ENCODE results near the gene CCSER2.

Gene CCSER2

DNA sequence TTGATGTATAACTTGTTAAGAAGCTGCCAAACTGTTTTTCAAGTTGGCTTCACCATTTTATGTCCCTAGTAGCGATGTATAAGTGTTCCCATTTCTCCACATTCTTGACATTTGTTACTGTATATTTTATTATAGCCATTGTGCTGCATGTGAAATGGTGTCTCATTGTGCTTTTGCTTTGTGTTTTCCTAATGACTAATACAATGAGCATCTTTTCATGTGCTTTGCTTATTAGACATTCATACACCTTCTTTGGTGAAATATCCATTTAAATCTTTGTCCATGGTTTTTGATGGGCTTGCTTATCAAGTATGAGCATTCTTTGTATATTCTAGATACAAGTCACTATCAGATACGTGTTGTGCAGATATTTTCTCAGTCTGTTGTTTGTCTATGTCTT is 203.0 kb downstream of the CCSER2 start:
- peaks cover 10% of the 10 kb centered on the region for H3K4me1 ChIP-seq (ENCODE audit: control insufficient read depth, insufficient read depth, low read length, unreplicated experiment)

DNA sequence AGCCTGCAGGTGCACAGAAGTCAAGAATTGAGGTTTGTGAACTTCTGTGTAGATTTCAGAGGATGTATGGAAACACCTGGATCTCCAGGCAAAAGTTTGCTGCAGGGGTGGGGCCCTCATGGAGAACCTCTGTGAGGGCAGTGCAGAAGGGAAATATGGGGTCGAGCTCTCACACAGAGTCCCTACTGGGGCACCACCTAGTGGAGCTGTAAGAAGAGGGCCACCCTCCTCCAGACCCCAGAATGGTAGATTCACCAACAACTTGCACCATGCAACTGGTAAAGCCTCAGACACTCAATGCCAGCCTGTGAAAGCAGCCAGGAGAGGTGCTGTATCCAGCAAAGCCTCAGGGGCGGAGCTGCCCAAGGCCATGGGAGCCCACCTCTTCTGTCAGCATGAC is 205.8 kb downstream of the CCSER2 start:
- Histone ChIP-seq H3K4me3 (ENCODE audit: low read depth, low read length) (no peak overlapping the region), H3K27ac (ENCODE audit: low read depth, low read length) (no peak overlapping the region), H3K27me3 (ENCODE audit: insufficient read depth, low read length) (no peaks in the 10 kb centered on the region), H3K36me3 (ENCODE audit: insufficient read depth, low read length) (no peaks in the 10 kb centered on the region), H3K4me1 (ENCODE audit: control insufficient read depth, insufficient read depth, low read length, unreplicated experiment) (peaks cover 19% of the 10 kb centered on the region), H3K79me2 (ENCODE audit: control insufficient read depth, insufficient read depth, low read length, unreplicated experiment) (no peaks in the 10 kb centered on the region), H2AFZ (ENCODE audit: low read length, unreplicated experiment) (no peak overlapping the region)

More for the DNA sequence above, 203.0 kb downstream of the CCSER2 start:
- Histone ChIP-seq H3K36me3 (ENCODE audit: insufficient read depth, low read length) (no peaks in the 10 kb centered on the region), H2AFZ (ENCODE audit: low read length, unreplicated experiment) (no peak overlapping the region), H3K27ac (ENCODE audit: low read depth, low read length) (no peak overlapping the region), H3K79me2 (ENCODE audit: control insufficient read depth, insufficient read depth, low read length, unreplicated experiment) (no peaks in the 10 kb centered on the region), H3K4me3 (ENCODE audit: low read depth, low read length) (no peak overlapping the region), H3K27me3 (ENCODE audit: insufficient read depth, low read length) (no peaks in the 10 kb centered on the region)

DNA sequence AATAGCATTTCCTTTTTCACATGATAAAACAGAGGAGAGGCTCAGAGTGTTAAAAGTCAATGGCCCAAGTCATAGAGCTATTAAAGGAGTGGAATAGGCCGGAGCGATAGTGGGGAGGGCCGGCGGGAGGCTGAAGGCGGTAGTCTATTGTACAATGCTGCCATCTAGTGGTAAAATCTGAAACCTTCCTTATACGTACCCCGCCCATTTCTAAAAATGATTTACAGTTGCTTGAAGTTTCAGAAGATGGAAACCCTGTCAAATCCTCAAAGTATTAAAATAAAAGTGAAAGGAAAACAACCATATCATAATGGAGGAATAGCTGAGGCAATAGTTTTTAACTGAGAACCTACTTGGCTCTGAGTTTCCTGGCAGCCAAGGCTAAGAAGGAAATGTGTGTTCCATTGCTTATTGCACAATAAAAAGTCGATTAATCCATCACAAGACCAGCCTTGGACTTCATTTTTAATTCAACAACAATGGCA is 209.1 kb downstream of the CCSER2 start:
- no peaks in the 10 kb centered on the region for H3K79me2 ChIP-seq (ENCODE audit: control insufficient read depth, insufficient read depth, low read length, unreplicated experiment)
- H2AFZ ChIP-seq (ENCODE audit: low read length, unreplicated experiment): peak overlapping the region; percentile 92
- H3K27me3 ChIP-seq (ENCODE audit: insufficient read depth, low read length): no peaks in the 10 kb centered on the region
- H3K4me1 ChIP-seq (ENCODE audit: control insufficient read depth, insufficient read depth, low read length, unreplicated experiment): peaks cover 25% of the 10 kb centered on the region
- H3K27ac ChIP-seq (ENCODE audit: low read depth, low read length): no peak overlapping the region
- H3K36me3 ChIP-seq (ENCODE audit: insufficient read depth, low read length): no peaks in the 10 kb centered on the region
- H3K4me3 ChIP-seq (ENCODE audit: low read depth, low read length): no peak overlapping the region

DNA sequence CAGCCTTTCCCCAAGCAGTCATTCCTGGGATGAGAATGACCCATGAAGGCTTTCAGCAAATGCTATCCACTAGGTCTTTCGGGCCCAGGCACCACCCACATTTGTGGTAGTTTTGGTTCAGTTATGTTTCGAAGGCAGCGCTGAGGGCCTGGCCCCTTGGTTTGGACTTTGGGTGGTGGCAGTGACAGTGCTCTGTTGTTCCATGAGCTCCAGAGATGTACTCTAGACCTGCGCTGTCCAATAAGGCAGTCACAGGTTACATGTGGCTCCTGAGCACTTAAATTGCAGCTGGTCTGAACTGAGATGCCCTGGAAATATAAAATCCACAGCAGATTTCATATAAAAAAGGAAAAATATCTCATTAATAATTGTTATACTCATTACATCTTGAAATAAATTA is 209.6 kb downstream of the CCSER2 start:
- peaks cover 25% of the 10 kb centered on the region for H3K4me1 ChIP-seq (ENCODE audit: control insufficient read depth, insufficient read depth, low read length, unreplicated experiment)
- H3K79me2 ChIP-seq (ENCODE audit: control insufficient read depth, insufficient read depth, low read length, unreplicated experiment): no peaks in the 10 kb centered on the region
- H2AFZ ChIP-seq (ENCODE audit: low read length, unreplicated experiment): no peak overlapping the region
- no peaks in the 10 kb centered on the region for H3K36me3 ChIP-seq (ENCODE audit: insufficient read depth, low read length)
- no peak overlapping the region for H3K4me3 ChIP-seq (ENCODE audit: low read depth, low read length)
- no peak overlapping the region for H3K27ac ChIP-seq (ENCODE audit: low read depth, low read length)
- no peaks in the 10 kb centered on the region for H3K27me3 ChIP-seq (ENCODE audit: insufficient read depth, low read length)

DNA sequence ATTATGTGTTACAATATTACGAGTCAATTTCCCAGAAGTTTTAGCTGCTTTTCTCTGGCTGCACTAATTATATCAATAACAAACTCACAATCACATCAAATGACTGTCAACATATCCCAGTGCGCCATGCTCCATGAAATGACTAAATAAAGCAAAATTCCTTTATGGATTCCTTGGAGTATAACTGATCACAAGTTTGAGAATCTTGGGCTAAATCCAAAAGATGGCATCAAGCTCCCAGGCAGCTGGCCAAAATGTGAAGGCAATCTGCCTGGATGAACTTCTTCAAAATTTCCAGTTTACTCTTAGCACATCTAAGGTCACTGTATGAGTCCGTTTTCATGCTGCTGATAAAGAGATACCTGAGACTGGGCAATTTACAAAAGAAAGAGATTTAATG is 210.8 kb downstream of the CCSER2 start:
- no peak overlapping the region for H3K4me3 ChIP-seq (ENCODE audit: low read depth, low read length)
- H3K36me3 ChIP-seq (ENCODE audit: insufficient read depth, low read length): no peaks in the 10 kb centered on the region
- no peak overlapping the region for H2AFZ ChIP-seq (ENCODE audit: low read length, unreplicated experiment)
- no peaks in the 10 kb centered on the region for H3K27me3 ChIP-seq (ENCODE audit: insufficient read depth, low read length)
- no peaks in the 10 kb centered on the region for H3K79me2 ChIP-seq (ENCODE audit: control insufficient read depth, insufficient read depth, low read length, unreplicated experiment)
- peak overlapping the region; percentile 83 for H3K27ac ChIP-seq (ENCODE audit: low read depth, low read length)
- peaks cover 29% of the 10 kb centered on the region for H3K4me1 ChIP-seq (ENCODE audit: control insufficient read depth, insufficient read depth, low read length, unreplicated experiment)

DNA sequence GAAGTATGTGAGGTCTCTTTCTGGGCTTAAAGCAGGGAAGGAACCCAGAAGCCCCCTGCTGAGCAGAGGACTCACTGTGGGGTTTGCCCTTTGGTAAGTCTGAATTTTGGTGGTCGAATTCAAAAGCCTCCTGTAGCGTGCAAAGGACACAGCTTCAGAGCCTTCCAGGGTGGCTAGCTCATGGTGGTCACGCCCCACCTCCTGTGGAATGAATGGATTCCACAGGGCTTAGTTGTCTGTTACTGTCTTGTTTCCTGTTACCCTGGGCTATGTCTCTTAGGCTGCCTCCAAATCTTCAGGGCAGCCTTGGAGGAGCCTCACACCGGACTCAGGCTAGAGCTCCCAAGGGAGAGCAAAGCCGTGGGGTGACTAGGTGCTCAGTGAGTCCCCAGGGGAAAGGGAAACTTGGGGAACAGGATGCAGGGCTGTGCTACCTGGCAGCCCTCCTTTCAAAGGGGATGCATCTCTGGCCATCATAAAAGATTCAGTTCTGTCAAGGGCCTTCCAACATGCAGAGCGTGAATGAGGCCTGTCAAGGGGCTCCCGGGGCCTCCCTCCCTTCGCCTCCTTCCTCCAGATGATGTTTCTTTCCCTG is 211.7 kb downstream of the CCSER2 start:
- H3K4me3 ChIP-seq (ENCODE audit: low read depth, low read length): peak overlapping the region; percentile 65
- peak overlapping the region; percentile 83 for H3K27ac ChIP-seq (ENCODE audit: low read depth, low read length)
- no peaks in the 10 kb centered on the region for H3K27me3 ChIP-seq (ENCODE audit: insufficient read depth, low read length)
- H3K4me1 ChIP-seq (ENCODE audit: control insufficient read depth, insufficient read depth, low read length, unreplicated experiment): peaks cover 31% of the 10 kb centered on the region
- H2AFZ ChIP-seq (ENCODE audit: low read length, unreplicated experiment): peak overlapping the region; percentile 18
- no peaks in the 10 kb centered on the region for H3K79me2 ChIP-seq (ENCODE audit: control insufficient read depth, insufficient read depth, low read length, unreplicated experiment)
- H3K36me3 ChIP-seq (ENCODE audit: insufficient read depth, low read length): no peaks in the 10 kb centered on the region

DNA sequence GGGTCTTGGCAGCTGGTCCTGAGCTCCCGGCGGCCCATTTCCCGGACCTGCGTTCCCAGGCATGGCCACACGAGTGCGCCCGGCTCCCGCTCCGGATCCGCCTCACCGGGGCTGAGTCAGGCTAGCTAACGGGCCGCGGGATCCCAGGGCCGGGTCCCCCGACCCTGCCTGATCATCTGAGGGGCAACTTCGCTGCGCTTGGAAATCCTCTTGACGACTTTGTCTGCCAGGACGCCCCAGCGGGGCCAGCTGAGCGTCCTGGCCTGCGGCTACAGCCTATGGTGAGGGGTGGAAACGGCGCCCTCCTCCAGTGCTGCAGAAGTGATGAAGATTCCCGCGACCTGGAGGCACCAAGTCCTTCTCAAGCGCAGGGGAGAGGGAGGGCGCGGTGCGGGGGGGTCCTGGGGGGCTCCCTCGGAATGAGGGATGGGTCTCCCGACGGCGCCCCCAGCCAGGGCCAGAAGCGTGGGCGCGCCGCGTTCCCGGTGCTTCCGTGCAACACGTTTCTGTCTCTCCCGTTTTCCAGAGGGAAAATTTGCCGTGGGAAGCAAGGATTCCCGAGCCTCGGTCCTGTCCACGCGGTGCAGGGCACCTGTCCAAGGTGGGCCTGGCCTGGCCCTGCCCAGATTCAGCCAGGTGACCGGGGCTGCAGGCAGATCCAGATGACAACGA is 212.4 kb downstream of the CCSER2 start:
- peaks cover 31% of the 10 kb centered on the region for H3K4me1 ChIP-seq (ENCODE audit: control insufficient read depth, insufficient read depth, low read length, unreplicated experiment)
- peak overlapping the region; percentile 19 for H2AFZ ChIP-seq (ENCODE audit: low read length, unreplicated experiment)
- peaks cover 5% of the 10 kb centered on the region; the same call in 1 of the 2 replicates for H3K27me3 ChIP-seq (ENCODE audit: insufficient read depth, low read length)
- no peaks in the 10 kb centered on the region for H3K79me2 ChIP-seq (ENCODE audit: control insufficient read depth, insufficient read depth, low read length, unreplicated experiment)
- peak overlapping the region; percentile 83 for H3K27ac ChIP-seq (ENCODE audit: low read depth, low read length)
- no peaks in the 10 kb centered on the region for H3K36me3 ChIP-seq (ENCODE audit: insufficient read depth, low read length)
- H3K4me3 ChIP-seq (ENCODE audit: low read depth, low read length): peak overlapping the region; percentile 65

DNA sequence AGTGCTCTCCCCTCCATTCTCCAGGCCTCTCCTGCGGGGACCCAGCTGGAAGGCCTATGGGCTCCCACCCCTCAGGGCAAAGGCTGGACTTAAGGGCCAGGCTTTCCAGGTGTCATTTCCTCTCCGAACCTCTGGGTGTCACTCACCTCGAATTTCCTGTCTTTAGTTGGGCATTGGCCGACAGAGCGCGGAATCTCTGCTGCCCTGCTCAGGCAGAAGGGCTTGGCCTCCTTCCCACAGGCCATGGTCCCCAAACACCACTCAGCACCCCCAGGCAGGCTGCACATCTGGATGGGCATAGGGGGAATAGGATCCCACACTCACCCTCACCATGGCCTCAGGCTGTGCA is 212.9 kb downstream of the CCSER2 start:
- H2AFZ ChIP-seq (ENCODE audit: low read length, unreplicated experiment): peak overlapping the region; percentile 19

DNA sequence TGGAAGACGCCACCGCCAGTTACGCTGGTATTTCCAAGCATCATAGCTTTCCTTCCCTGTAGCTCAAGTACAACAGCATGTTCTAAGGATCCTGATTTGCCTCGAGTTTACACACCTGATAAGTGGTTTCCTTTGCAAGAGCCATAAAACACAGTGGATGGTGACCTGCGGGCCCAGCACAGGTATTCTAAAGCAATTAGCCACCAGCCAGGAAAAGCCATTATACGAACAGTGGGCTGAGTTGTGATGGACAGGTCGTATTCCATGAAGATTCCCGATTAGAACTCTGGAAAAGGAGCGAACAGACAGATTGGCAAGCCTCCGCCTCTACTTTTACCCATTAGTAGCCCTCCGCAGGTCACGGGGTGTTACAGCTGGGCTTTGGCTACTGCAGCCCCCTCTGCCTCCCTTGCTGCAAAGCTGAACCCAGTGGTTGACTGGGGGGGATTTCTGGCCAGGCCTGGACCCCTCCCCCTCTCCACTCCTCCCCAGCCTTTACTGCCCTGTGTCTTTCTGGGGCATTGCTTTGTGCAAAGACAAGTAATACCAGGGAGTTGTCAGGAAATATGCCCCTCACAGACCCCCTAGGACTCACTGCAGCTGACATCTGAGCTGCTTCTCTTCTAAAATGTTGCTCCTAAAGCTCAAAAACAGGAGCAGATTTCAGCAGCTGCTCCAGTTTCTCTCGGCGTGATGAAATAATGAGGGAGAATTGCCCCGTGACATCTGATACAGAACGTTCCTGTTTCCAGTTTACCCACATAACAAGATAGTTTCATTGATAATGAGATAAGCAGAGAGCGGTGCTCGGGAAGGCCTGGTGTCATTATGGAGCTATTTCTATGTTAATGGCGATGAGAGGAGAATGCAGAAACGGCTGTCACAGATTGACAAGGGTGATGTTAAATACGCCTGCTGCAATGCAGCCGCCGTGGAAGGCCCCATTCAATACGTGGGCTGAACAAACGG is 214.4 kb downstream of the CCSER2 start:
- Histone ChIP-seq H3K79me2 (ENCODE audit: control insufficient read depth, insufficient read depth, low read length, unreplicated experiment) (no peaks in the 10 kb centered on the region), H3K4me3 (ENCODE audit: low read depth, low read length) (no peak overlapping the region), H3K27me3 (ENCODE audit: insufficient read depth, low read length) (peaks cover 18% of the 10 kb centered on the region), H3K27ac (ENCODE audit: low read depth, low read length) (no peak overlapping the region), H2AFZ (ENCODE audit: low read length, unreplicated experiment) (no peak overlapping the region), H3K36me3 (ENCODE audit: insufficient read depth, low read length) (no peaks in the 10 kb centered on the region), H3K4me1 (ENCODE audit: control insufficient read depth, insufficient read depth, low read length, unreplicated experiment) (peaks cover 27% of the 10 kb centered on the region)

More for the DNA sequence above, 212.9 kb downstream of the CCSER2 start:
- Histone ChIP-seq H3K27me3 (ENCODE audit: insufficient read depth, low read length) (peaks cover 10% of the 10 kb centered on the region; the same call in 1 of the 2 replicates), H3K4me1 (ENCODE audit: control insufficient read depth, insufficient read depth, low read length, unreplicated experiment) (peaks cover 31% of the 10 kb centered on the region), H3K27ac (ENCODE audit: low read depth, low read length) (no peak overlapping the region), H3K79me2 (ENCODE audit: control insufficient read depth, insufficient read depth, low read length, unreplicated experiment) (no peaks in the 10 kb centered on the region), H3K4me3 (ENCODE audit: low read depth, low read length) (peak overlapping the region; percentile 65), H3K36me3 (ENCODE audit: insufficient read depth, low read length) (no peaks in the 10 kb centered on the region)

DNA sequence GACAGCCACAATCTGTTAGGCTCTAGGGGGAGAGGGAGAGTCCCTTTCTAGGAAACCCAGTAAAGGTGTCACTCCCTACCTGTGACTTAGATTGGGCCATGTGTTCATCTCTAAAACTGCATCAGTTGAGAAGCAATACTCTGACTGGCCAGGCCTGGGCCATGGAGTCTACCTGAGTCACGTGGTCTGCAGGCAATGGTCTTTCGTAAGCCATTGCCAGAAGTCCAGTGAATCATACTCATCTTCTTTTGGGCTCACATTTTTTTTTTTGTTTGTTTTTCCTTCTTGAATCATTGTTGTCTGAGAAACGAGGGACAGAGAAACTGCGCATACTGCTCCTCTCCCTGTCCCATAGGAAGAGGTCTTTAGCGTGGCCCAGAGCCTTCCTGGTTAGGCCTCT is 215.6 kb downstream of the CCSER2 start:
- Histone ChIP-seq H3K4me1 (ENCODE audit: control insufficient read depth, insufficient read depth, low read length, unreplicated experiment) (peaks cover 24% of the 10 kb centered on the region), H3K27ac (ENCODE audit: low read depth, low read length) (no peak overlapping the region), H3K79me2 (ENCODE audit: control insufficient read depth, insufficient read depth, low read length, unreplicated experiment) (no peaks in the 10 kb centered on the region), H2AFZ (ENCODE audit: low read length, unreplicated experiment) (no peak overlapping the region), H3K27me3 (ENCODE audit: insufficient read depth, low read length) (peaks cover 28% of the 10 kb centered on the region), H3K36me3 (ENCODE audit: insufficient read depth, low read length) (no peaks in the 10 kb centered on the region), H3K4me3 (ENCODE audit: low read depth, low read length) (no peak overlapping the region)

All from ACC112 (cell line).